Glomerular visceral epithelial cell (primary cell): Measurements from ENCODE around the gene LDLR.
"Not testable (repeated sequence)": the region's sequence is repeated elsewhere in the genome, so short reads cannot be mapped to it uniquely, and the experiment has no call there.

Source experiments
- DNase-seq: peaks from one replicate; pipeline ENCODE4 v3.0.0-alpha.2; 2016; ENCODE audit errors: extremely low spot score

LDLR gene

GRCh38 chr19:11140896-11141295 is 51.6 kb downstream of the LDLR start:
- no peak for DNase-seq

- peak; percentile 48 for DNase-seq
Measured at GRCh38 chr19:11141937-11142527, 52.8 kb downstream of the LDLR start.

- peak; percentile 98 for DNase-seq
Measured at GRCh38 chr19:11142528-11143171, 53.4 kb downstream of the LDLR start.

- DNase-seq = no peak
Measured at GRCh38 chr19:11145536-11145924, 56.3 kb downstream of the LDLR start.

GRCh38 chr19:11148001-11148400 is 58.7 kb downstream of the LDLR start:
- DNase-seq = no peak

GRCh38 chr19:11151181-11151580 is 61.9 kb downstream of the LDLR start:
- no peak for DNase-seq

- DNase-seq = peak; percentile 74
Measured at GRCh38 chr19:11152318-11153062, 63.2 kb downstream of the LDLR start.

- DNase-seq = no peak
Measured at GRCh38 chr19:11154683-11155047, 65.4 kb downstream of the LDLR start.

GRCh38 chr19:11155373-11156120 is 66.3 kb downstream of the LDLR start, which contains the start of gene SPC24:
TSS of gene SPC24 (minus strand) at chr19:11155782. CDS start at chr19:11155776, 6 bp downstream.
- DNase-seq = peak; percentile 99

- no peak for DNase-seq
Measured at GRCh38 chr19:11159598-11160439, 70.6 kb downstream of the LDLR start.

GRCh38 chr19:11160440-11160768 is 71.1 kb downstream of the LDLR start:
- DNase-seq = not testable (repeated sequence)

GRCh38 chr19:11164296-11164695 is 75.0 kb downstream of the LDLR start:
- DNase-seq = no peak

- DNase-seq = no peak
Measured at GRCh38 chr19:11164879-11165406, 75.7 kb downstream of the LDLR start.

GRCh38 chr19:11165486-11166030 is 76.3 kb downstream of the LDLR start:
- no peak for DNase-seq

GRCh38 chr19:11166281-11167142 is 77.2 kb downstream of the LDLR start:
- no peak for DNase-seq

- DNase-seq = peak; percentile 96
Measured at GRCh38 chr19:11168568-11168967, 79.3 kb downstream of the LDLR start.

GRCh38 chr19:11169896-11170678 is 80.8 kb downstream of the LDLR start:
- no peak for DNase-seq

GRCh38 chr19:11171144-11171543 is 81.9 kb downstream of the LDLR start:
- DNase-seq = no peak

- no peak for DNase-seq
Measured at GRCh38 chr19:11172576-11172975, 83.3 kb downstream of the LDLR start.
